CD4-positive, alpha-beta T cell (primary cell): ENCODE results near the gene ADO. TPM values are rescaled to one million over a fixed set of nuclear protein-coding genes. Genes with fewer than 3 reads are reported as not detected.

Experiments used
- ATAC-seq: fragments of 200-7000 bp; cut with Tn5 transposase; one replicate; pipeline ENCODE4 v1.10.0; 2022; ENCODE audit warnings: mild to moderate bottlenecking; ENCODE audit not compliant: poor library complexity
- CTCF ChIA-PET: fragments of 350-600 bp; sonication (Branson Sonifier 250); formaldehyde crosslinking; loops from one replicate; lab custom pipeline; 2021; ENCODE audit warnings: antibody characterized with exemption, inconsistent platforms; lab: Charles Lee
- POLR2A ChIA-PET: fragments of 350-600 bp; sonication (Branson Sonifier 250); formaldehyde crosslinking; loops from one replicate; lab custom pipeline; 2021; ENCODE audit warnings: antibody characterized with exemption, inconsistent platforms; lab: Charles Lee
- DNase-seq, 14 experiments: peaks; one replicate each; pipeline ENCODE4 v3.0.0-alpha.2; 2013 to 2020; ENCODE audit warnings: mixed read lengths in 2 of 14
- H3K27ac ChIP-seq, 2 donors: one replicate each; pipeline versions ENCODE4 v1.5.1 to v1.7.0; 2013; ENCODE audit warnings: low read length in 2 of 2, low read depth in 1 of 2, mild to moderate bottlenecking in 1 of 2
- H3K27me3 ChIP-seq, 2 experiments: 1 replicate in 1 of 2; 2 replicates in 1 of 2; pipeline versions ENCODE4 v1.6.1 to v1.7.0; 2013; ENCODE audit warnings: low read length in 2 of 2, control low read depth in 1 of 2, mild to moderate bottlenecking in 1 of 2, moderate library complexity in 1 of 2; ENCODE audit not compliant: insufficient read depth in 2 of 2, control insufficient read depth in 1 of 2
- H3K36me3 ChIP-seq: one replicate; pipeline ENCODE4 v1.6.1; 2013; ENCODE audit warnings: low read length, control low read depth; ENCODE audit not compliant: insufficient read depth
- H3K4me1 ChIP-seq: one replicate; pipeline ENCODE4 v1.6.1; 2013; ENCODE audit warnings: low read length, control low read depth; ENCODE audit not compliant: insufficient read depth
- H3K4me3 ChIP-seq: one replicate; pipeline ENCODE4 v1.5.1; 2013; ENCODE audit warnings: mild to moderate bottlenecking, low read length, moderate library complexity
- H3K9me3 ChIP-seq, 2 experiments: 1 replicate in 1 of 2; 2 replicates in 1 of 2; pipeline versions ENCODE4 v1.6.1 to v1.7.0; 2013; ENCODE audit warnings: low read length in 2 of 2, mild to moderate bottlenecking in 2 of 2, control low read depth in 1 of 2, moderate library complexity in 1 of 2; ENCODE audit not compliant: control insufficient read depth in 1 of 2, insufficient read depth in 1 of 2
- H3K27ac Mint-ChIP-seq: one replicate; pipeline ENCODE4 v1.8.0; 2020; ENCODE audit warnings: mixed read lengths
- H3K27me3 Mint-ChIP-seq: one replicate; pipeline ENCODE4 v1.8.0; 2021; ENCODE audit warnings: mixed read lengths
- H3K36me3 Mint-ChIP-seq: one replicate; pipeline ENCODE4 v1.8.0; 2021; ENCODE audit warnings: low read depth, mixed read lengths
- H3K4me1 Mint-ChIP-seq: one replicate; pipeline ENCODE4 v1.8.0; 2021; ENCODE audit warnings: low read depth, mixed read lengths
- H3K4me3 Mint-ChIP-seq: one replicate; pipeline ENCODE4 v1.8.0; 2020; ENCODE audit warnings: mild to moderate bottlenecking, mixed read lengths
- H3K9me3 Mint-ChIP-seq: one replicate; pipeline ENCODE4 v1.8.0; 2020; ENCODE audit warnings: mixed read lengths
- intact Hi-C, 2 experiments: fragments of 100-400 bp; cut with DNase I in 1 of 2; cut with micrococcal nuclease in 1 of 2; formaldehyde crosslinking; loops; one replicate each; pipeline versions ENCODE4 v1.15.1 to v1.9.0; 2023 to 2025; cut with DNase I, micrococcal nuclease
- total RNA-seq, 174 experiments: library from RNA in 2 of 174; stranded (reverse) in 2 of 174; gene quantifications; one replicate each; pipeline ENCODE4 v1.2.3 and lab custom pipeline; 2021 to 2026
- TF ChIP-seq, protein P1 (sequence below): fragments of 200-600 bp; IDR thresholded peaks from one replicate; pipeline ENCODE4 v1.8.0; 2022; ENCODE audit warnings: antibody characterized with exemption, mild to moderate bottlenecking

The ADO gene
- total RNA-seq, 2 experiments from 2014 or later = 14.3 to 15.9 TPM

- ChIA-PET POLR2A (no interaction called here), CTCF (no interaction called here)
- Mint-ChIP-seq H3K27ac (no peak overlapping the region), H3K4me1 (no peaks in the 10 kb centered on the region), H3K4me3 (no peak overlapping the region), H3K27me3 (peaks cover 16% of the 10 kb centered on the region), H3K36me3 (no peaks in the 10 kb centered on the region), H3K9me3 (peaks cover 4% of the 10 kb centered on the region)
- intact Hi-C loops = no loop called here
- H3K27ac ChIP-seq = no peak overlapping the region
- TF ChIP-seq, protein P1, sequence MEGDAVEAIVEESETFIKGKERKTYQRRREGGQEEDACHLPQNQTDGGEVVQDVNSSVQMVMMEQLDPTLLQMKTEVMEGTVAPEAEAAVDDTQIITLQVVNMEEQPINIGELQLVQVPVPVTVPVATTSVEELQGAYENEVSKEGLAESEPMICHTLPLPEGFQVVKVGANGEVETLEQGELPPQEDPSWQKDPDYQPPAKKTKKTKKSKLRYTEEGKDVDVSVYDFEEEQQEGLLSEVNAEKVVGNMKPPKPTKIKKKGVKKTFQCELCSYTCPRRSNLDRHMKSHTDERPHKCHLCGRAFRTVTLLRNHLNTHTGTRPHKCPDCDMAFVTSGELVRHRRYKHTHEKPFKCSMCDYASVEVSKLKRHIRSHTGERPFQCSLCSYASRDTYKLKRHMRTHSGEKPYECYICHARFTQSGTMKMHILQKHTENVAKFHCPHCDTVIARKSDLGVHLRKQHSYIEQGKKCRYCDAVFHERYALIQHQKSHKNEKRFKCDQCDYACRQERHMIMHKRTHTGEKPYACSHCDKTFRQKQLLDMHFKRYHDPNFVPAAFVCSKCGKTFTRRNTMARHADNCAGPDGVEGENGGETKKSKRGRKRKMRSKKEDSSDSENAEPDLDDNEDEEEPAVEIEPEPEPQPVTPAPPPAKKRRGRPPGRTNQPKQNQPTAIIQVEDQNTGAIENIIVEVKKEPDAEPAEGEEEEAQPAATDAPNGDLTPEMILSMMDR = no peak
- H3K4me3 ChIP-seq = no peak overlapping the region
- H3K4me1 ChIP-seq = no peaks in the 10 kb centered on the region
- ATAC-seq (no peak), DNase-seq (no peak)
- peaks cover 0 to 5% of the 10 kb centered on the region in 2 experiments for H3K27me3 ChIP-seq
- no peaks in the 10 kb centered on the region for H3K9me3 ChIP-seq
- no peaks in the 10 kb centered on the region for H3K36me3 ChIP-seq
Measured at GRCh38 chr10:62790571-62790970, 13.9 kb upstream of the ADO start.

DNA sequence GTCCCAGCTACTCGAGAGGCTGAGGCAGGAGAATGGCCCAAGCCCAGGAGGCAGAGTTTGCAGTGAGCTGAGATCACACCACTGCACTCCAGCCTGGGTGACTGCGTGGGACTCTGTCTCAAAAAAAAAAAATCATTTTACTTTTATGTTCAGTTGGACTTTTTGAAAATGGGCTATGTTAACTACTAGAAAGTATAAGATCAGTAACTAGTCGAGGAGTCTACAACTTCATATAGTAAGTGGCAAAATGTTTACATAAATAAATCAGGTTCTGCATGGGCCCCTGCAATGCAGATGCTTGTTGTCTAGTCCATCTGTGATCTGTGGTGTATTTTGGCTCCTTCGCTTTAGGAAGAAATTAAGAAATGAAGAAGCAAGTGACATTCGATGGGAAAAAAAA lies 12.3 kb upstream of the ADO start:
- H3K4me3 Mint-ChIP-seq = no peak overlapping the region
- H3K9me3 Mint-ChIP-seq = no peaks in the 10 kb centered on the region
- no peaks in the 10 kb centered on the region for H3K4me1 Mint-ChIP-seq
- H3K27me3 ChIP-seq = peaks cover 0 to 11% of the 10 kb centered on the region in 2 experiments
- TF ChIP-seq, protein P1 = no peak
- no peak overlapping the region for H3K27ac Mint-ChIP-seq
- no peaks in the 10 kb centered on the region for H3K36me3 ChIP-seq
- H3K27me3 Mint-ChIP-seq = peaks cover 31% of the 10 kb centered on the region
- no peak for ATAC-seq
- ChIA-PET CTCF (no interaction called here), POLR2A (no interaction called here)
- no peak overlapping the region for H3K27ac ChIP-seq
- H3K9me3 ChIP-seq = no peaks in the 10 kb centered on the region
- intact Hi-C loops = no loop called here
- no peaks in the 10 kb centered on the region for H3K36me3 Mint-ChIP-seq
- DNase-seq = no peak
- no peaks in the 10 kb centered on the region for H3K4me1 ChIP-seq
- H3K4me3 ChIP-seq = no peak overlapping the region

GRCh38 chr10:62794306-62794705 lies 10.2 kb upstream of the ADO start:
- Mint-ChIP-seq H3K9me3 (no peaks in the 10 kb centered on the region), H3K27ac (no peak overlapping the region), H3K27me3 (peaks cover 51% of the 10 kb centered on the region), H3K36me3 (no peaks in the 10 kb centered on the region), H3K4me1 (no peaks in the 10 kb centered on the region), H3K4me3 (no peak overlapping the region)
- Histone ChIP-seq H3K9me3 (no peaks in the 10 kb centered on the region), H3K27ac (no peak overlapping the region), H3K4me3 (no peak overlapping the region), H3K36me3 (no peaks in the 10 kb centered on the region), H3K27me3 (peaks cover 0 to 11% of the 10 kb centered on the region in 2 experiments), H3K4me1 (no peaks in the 10 kb centered on the region)
- TF ChIP-seq, protein P1 = no peak
- ChIA-PET POLR2A (interaction anchor here (1.5 kb wide), 1 partner anchor 10 kb away, joined by 5 read pairs; the partner anchor contains the start of gene ADO), CTCF (no interaction called here)
- intact Hi-C loops = no loop called here
- ATAC-seq = no peak
- no peak for DNase-seq
